Esophagus squamous epithelium (tissue), 5 donors: ENCODE measurements around the gene LARP7. TPM values are rescaled to one million over a fixed set of nuclear protein-coding genes. Genes with fewer than 3 reads are reported as not detected.

Experiments
- DNase-seq: peaks from one replicate; lab custom pipeline; 2025; lab: John Stamatoyannopoulos, UW
- H3K27ac ChIP-seq, 4 donors: fragments of 200-600 bp; sonication (generic); one replicate each; pipeline ENCODE4 v1.5.1; 2016 to 2019; ENCODE audit warnings: mild to moderate bottlenecking in 1 of 4
- H3K27me3 ChIP-seq, 4 donors: fragments of 200-600 bp; sonication (generic); 1 replicate in 3 of 4; 2 replicates in 1 of 4; pipeline versions ENCODE4 v1.5.1 to v1.6.0; 2017 to 2021; ENCODE audit warnings: antibody characterized with exemption in 1 of 4
- H3K36me3 ChIP-seq, 3 donors: fragments of 200-600 bp; sonication (generic); one replicate each; pipeline ENCODE4 v1.5.1; 2016 to 2019
- H3K4me1 ChIP-seq, 3 donors: fragments of 200-600 bp; sonication (generic); one replicate each; pipeline ENCODE4 v1.5.1; 2017 to 2019
- H3K4me3 ChIP-seq, 4 donors: fragments of 200-600 bp; sonication (generic); 1 replicate in 3 of 4; 2 replicates in 1 of 4; pipeline ENCODE4 v1.5.1; 2016 to 2019; ENCODE audit warnings: mild to moderate bottlenecking in 2 of 4, moderate library complexity in 1 of 4
- H3K9me3 ChIP-seq, 3 donors: fragments of 200-600 bp; sonication (generic); one replicate each; pipeline ENCODE4 v1.5.1; 2016 to 2019
- POLR2A ChIP-seq, 4 donors: fragments of 450-650 bp; IDR thresholded peaks; one replicate each; pipeline ENCODE4 v1.6.1; 2017; ENCODE audit warnings: antibody characterized with exemption in 4 of 4, mild to moderate bottlenecking in 4 of 4, moderate library complexity in 3 of 4
- WGBS, 2 donors: methylation state at CpG; one replicate each; pipeline ENCODE4 v1.1.5; 2018; 5-methylcytosine and 5-hydroxymethylcytosine counted together
- intact Hi-C: fragments of 100-400 bp; cut with DNase I; formaldehyde crosslinking; loops from one replicate; pipeline ENCODE4 v1.15.0; 2022
- total RNA-seq, 4 donors: library from RNA; depleted of rRNA; stranded (reverse); fragments of >200 nt; gene quantifications; one replicate each; pipeline ENCODE4 v1.1.0, GENCODE V29; 2016
- TF ChIP-seq, protein P1 (sequence below), 6 experiments: fragments of 450-650 bp in 4 of 6; fragments of 200-600 bp in 2 of 6; sonication (generic) in 2 of 6; IDR thresholded peaks; one replicate each; pipeline ENCODE4 v1.5.1; 2016 to 2019; ENCODE audit warnings: antibody characterized with exemption in 6 of 6, mild to moderate bottlenecking in 4 of 6, moderate library complexity in 4 of 6
- donor health status: DM: yes; HTN: yes; CAD: no.

The LARP7 gene
- total RNA-seq, 4 donors from 2014 or later = 21.0 to 38.1 (median 30.1) TPM

DNA sequence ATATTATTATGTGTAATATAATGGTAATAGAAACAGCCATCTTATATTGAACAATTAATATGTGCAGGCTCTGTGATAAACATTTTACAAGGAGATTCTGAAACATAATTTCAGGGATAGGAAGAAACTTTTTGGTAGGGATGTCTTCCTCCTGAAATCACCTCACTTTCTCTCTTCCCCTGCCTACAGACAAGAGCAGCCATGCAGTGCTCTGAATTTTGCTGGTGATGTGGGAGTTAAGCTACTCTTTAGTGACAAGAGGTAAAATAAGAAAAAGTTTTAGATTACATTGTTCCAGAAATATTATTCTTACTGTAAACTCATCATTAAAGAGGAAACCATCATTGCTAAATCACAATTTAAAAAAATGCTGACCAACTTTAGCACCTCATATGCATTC, 36.1 kb downstream of the LARP7 start:
- no peaks in the 10 kb centered on the region for H3K4me1 ChIP-seq
- H3K9me3 ChIP-seq = no peaks in the 10 kb centered on the region
- no peak overlapping the region for H3K4me3 ChIP-seq
- H3K27me3 ChIP-seq = no peaks in the 10 kb centered on the region
- no peaks in the 10 kb centered on the region for H3K36me3 ChIP-seq
- no peak for DNase-seq
- intact Hi-C loops = no loop called here
- no peak overlapping the region for H3K27ac ChIP-seq
- TF ChIP-seq, protein P1, sequence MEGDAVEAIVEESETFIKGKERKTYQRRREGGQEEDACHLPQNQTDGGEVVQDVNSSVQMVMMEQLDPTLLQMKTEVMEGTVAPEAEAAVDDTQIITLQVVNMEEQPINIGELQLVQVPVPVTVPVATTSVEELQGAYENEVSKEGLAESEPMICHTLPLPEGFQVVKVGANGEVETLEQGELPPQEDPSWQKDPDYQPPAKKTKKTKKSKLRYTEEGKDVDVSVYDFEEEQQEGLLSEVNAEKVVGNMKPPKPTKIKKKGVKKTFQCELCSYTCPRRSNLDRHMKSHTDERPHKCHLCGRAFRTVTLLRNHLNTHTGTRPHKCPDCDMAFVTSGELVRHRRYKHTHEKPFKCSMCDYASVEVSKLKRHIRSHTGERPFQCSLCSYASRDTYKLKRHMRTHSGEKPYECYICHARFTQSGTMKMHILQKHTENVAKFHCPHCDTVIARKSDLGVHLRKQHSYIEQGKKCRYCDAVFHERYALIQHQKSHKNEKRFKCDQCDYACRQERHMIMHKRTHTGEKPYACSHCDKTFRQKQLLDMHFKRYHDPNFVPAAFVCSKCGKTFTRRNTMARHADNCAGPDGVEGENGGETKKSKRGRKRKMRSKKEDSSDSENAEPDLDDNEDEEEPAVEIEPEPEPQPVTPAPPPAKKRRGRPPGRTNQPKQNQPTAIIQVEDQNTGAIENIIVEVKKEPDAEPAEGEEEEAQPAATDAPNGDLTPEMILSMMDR (IDR thresholded peaks at IDR 0.05) = no peak
- no peak for TF ChIP-seq POLR2A (IDR thresholded peaks at IDR 0.05)

DNA sequence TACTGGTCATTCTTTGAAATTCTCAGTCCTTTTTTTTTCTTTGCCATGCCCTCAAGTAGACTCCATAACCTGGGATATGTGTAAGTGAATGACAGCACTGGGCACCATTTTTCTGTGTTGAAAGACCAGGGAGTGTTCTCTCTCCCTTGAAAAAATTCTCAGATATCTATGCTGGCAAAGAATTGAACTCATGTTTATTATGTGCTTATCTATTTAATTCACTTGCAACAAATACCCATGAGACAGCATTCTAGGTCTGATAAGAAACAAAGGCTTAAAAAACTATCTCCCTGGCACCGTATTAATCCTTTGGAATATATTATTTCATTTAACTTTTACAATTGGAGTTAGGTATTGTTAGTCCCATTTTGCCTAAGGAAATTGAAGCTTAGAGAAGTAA, 36.7 kb downstream of the LARP7 start:
- H3K27me3 ChIP-seq = no peaks in the 10 kb centered on the region
- TF ChIP-seq POLR2A (IDR thresholded peaks at IDR 0.05) = no peak
- TF ChIP-seq, protein P1 (IDR thresholded peaks at IDR 0.05) = no peak
- intact Hi-C loops = no loop called here
- H3K4me1 ChIP-seq = no peaks in the 10 kb centered on the region
- no peak overlapping the region for H3K4me3 ChIP-seq
- no peak overlapping the region for H3K27ac ChIP-seq
- H3K9me3 ChIP-seq = no peaks in the 10 kb centered on the region
- DNase-seq = no peak
- no peaks in the 10 kb centered on the region for H3K36me3 ChIP-seq
- 62 to 74% methylated on average over 1 of the region's 1 CpG for WGBS, 2 donors

DNA sequence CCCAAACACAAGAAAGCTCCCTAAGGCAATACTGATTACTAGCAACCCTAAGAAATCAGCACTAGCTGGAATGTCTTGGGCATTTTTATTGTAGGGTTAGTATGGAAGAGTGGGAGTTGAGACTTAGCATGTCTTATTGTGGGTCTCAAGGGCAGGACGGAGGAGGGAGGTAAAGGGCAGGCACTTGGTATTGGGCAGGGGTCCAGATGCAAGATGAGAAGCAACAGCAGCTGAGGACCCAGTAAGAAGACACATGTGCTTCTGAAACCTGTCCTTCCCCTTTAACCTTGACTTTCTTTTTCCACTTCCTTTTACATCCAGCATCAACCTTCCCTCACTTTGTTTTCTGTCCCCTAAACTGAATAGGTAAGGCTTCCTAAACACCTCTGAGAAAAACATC, 37.4 kb downstream of the LARP7 start:
- Histone ChIP-seq H3K36me3 (no peaks in the 10 kb centered on the region), H3K27me3 (no peaks in the 10 kb centered on the region), H3K4me3 (no peak overlapping the region), H3K9me3 (no peaks in the 10 kb centered on the region), H3K4me1 (no peaks in the 10 kb centered on the region), H3K27ac (no peak overlapping the region)
- no peak for DNase-seq
- intact Hi-C loops = no loop called here
- TF ChIP-seq, protein P1 (IDR thresholded peaks at IDR 0.05) = no peak
- no peak for TF ChIP-seq POLR2A (IDR thresholded peaks at IDR 0.05)
- 37 to 90% methylated on average over 1 of the region's 1 CpG for WGBS, 2 donors

DNA sequence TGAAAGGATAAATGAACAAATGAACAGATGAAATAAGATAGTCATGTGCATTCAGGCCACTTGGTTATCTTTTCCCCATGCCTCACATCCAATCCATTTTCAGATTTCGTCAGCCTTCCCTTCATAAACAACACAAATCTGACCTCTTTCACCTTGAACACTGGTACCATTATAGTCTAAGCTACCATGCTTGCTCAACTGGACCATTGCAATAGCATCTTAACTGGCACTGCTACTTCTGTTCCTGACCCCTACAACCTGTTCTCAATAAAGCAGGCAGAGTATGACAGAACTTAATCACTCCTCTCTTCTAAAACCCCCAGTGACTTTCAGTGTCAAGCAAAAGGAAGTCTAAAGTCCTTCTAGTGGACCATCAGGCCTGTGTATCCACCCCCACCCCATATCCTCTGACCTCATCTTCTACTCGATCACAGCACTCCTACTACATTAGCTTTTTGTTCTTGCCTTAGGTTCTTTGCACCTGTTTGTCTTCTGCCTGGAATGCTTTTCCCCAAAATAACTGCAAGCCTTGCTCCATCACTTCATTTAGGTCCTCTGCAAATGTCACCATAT, 40.7 kb downstream of the LARP7 start:
- 65 to 68% methylated on average over 2 of the region's 2 CpGs for WGBS, 2 donors
- H3K36me3 ChIP-seq = no peaks in the 10 kb centered on the region
- no peaks in the 10 kb centered on the region for H3K27me3 ChIP-seq
- no peak for DNase-seq
- H3K4me1 ChIP-seq = no peaks in the 10 kb centered on the region
- intact Hi-C loops = no loop called here
- TF ChIP-seq, protein P1 (IDR thresholded peaks at IDR 0.05) = no peak
- no peak for TF ChIP-seq POLR2A (IDR thresholded peaks at IDR 0.05)
- no peak overlapping the region for H3K4me3 ChIP-seq
- H3K9me3 ChIP-seq = no peaks in the 10 kb centered on the region
- H3K27ac ChIP-seq = no peak overlapping the region

DNA sequence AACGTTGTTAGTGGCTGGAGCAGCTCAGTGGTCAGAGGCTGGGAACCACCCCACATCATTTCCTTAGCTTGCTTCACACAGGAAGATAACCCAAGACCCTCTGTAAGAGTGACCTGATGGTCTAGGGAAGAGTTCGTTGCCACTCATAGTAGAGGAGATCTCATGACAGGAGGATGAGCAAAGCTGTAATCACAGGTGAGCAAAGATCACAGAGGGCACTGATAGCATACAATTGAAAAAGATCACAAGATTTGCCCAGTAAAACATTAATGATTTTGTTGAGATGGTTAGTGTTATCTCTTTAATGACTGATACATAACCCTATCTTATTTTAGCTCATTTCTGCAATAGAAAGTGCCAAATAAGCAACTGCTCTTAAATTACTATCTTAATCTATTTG, 44.1 kb downstream of the LARP7 start:
- H3K4me3 ChIP-seq = no peak overlapping the region
- no peak overlapping the region for H3K27ac ChIP-seq
- intact Hi-C loops = no loop called here
- 39 to 63% methylated on average over 2 of the region's 2 CpGs for WGBS, 2 donors
- no peaks in the 10 kb centered on the region for H3K4me1 ChIP-seq
- H3K9me3 ChIP-seq = no peaks in the 10 kb centered on the region
- no peaks in the 10 kb centered on the region for H3K36me3 ChIP-seq
- no peaks in the 10 kb centered on the region for H3K27me3 ChIP-seq
- no peak for DNase-seq
- no peak for TF ChIP-seq POLR2A (IDR thresholded peaks at IDR 0.05)
- TF ChIP-seq, protein P1 (IDR thresholded peaks at IDR 0.05) = no peak
